ENCODE measurements around the gene PRR33.

Gene PRR33

DNA sequence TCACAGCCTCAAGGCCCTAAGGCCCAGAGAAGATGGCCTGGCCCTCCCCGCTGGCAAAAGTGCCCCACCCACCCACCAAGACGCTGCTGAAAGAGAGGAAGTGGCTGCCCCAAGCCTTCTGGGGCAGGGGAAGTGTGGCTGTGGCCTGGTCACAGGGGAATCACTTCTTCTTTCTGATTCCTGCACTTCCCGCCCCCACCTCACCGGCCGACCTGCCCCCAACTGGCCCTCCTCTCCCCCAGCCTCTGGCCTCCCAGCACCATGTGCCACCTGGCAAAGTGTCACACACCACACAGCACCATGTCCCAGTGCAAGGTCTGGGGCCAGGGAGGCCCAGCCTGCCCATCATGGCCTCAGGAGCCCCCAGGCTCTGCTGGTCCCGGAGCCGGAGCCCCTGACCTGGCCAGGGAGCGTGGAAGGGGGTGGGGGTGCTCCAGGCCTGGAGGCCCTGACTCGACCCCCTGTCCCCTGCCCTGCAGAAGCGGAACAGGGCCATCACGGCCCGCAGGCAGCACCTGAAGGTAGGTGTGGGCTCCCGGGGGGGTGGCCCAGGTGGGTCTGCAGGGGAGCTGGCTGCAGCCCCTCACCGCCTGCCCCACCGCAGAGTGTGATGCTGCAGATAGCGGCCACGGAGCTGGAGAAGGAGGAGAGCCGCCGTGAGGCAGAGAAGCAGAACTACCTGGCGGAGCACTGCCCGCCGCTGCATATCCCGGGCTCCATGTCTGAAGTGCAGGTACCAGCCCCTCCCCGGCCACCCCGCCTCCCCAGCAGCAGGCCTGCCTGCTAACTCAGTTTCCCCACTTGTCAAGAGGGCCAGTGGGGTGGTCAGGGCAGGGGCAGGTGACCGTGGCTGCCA, 51.5 kb downstream of the PRR33 start:
- Histone ChIP-seq H3K27ac (peak overlapping the region in 1 of 2 donors; percentile 51), H3K4me3 (peak overlapping the region; percentile 7)
- DNase-seq (ENCODE audit: low spot score): no peak
- TF ChIP-seq CTCF (IDR thresholded peaks at IDR 0.05): no peak

DNA sequence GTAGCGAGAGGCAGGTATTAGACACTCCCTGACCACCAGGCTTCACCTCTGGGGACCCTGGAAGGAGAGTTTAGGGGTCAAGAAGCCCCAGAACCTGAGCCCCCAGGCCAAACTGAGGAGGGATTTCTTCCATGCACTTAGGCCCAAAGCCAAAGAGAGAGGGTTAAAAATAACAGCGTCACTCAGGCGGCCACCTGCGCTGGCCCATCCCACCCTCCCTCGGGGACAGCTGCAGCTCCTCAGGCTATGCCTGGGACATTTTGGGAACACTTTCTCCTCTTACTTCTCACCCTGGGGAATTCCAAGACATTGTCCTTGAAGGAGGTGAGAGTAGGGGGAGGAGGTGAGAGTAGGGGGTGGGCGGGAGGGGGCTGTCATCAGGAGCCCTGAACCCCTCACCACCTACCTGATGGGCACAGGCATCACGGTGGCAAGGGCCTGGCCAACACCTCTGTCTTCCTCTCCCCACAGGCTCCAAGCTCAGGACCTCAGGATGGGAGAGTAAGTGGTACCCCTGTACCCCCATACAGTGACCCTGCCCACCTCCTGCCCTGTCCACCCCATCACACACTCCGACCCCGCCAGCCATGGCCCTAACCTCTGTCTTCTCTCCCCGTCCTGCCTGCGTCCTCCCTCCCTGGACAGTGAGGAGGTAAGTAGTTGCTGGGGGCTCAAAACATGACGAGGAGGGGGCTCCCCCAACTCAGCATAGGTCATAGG, 52.3 kb downstream of the PRR33 start:
- DNase-seq (ENCODE audit: low spot score): no peak
- no peak for TF ChIP-seq CTCF (IDR thresholded peaks at IDR 0.05)
- no peak overlapping the region for H3K4me3 ChIP-seq
- peak overlapping the region in 1 of 2 donors; percentile 51 for H3K27ac ChIP-seq

DNA sequence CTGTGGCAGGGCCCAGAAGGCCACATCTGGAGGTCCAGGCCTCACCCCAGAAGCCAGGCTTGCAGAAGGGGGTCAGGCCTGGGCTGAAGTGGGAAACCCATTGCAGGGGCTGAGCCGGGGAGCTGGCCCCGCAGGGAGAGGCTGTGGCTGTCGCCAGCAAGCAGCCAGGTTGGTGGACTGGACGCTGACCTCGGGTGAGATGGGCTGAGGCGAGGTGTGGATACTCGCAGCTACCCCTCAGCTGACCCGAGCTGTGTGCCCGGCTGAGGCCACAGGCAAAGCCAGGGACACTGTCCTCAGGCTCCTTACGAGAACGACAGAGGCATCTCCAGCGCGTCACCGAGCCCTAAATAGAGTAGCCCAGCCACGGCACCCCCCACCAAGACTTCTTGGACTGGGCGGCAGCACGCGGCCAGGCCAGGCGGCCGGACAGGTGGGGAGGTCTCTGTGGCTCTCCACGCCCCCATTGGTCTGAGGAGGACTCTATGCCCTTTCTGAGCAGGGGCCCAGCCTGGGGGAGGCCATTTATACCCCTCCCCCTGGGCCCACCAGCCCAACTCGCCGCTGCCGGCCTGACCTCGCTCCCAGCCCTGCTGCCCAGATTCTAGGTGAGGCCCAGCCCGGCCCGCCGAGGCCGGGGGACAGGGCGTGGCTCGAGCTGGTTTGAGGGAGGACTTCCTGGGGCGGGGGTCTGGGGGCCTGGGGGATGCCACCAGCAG, 53.1 kb downstream of the PRR33 start, which contains the start of gene TNNI2:
Gene TNNI2, plus strand, starts transcription at position 556 of the 719 bp plus-strand sequence. CDS start 716 bp downstream, outside the sequence.
- no peak for TF ChIP-seq CTCF (IDR thresholded peaks at IDR 0.05)
- peak within 1 kb of the TSS in 1 of 2 donors; percentile 51 for H3K27ac ChIP-seq
- H3K4me3 ChIP-seq: no peak within 1 kb of the TSS
- no peak for DNase-seq (ENCODE audit: low spot score)
